ENCODE data around the gene PUS10.
A peak's percentile ranks its signal among the peaks of the same experiment; 100 is the strongest.
"Not testable (repeated sequence)": the region's sequence is repeated elsewhere in the genome, so short reads cannot be mapped to it uniquely, and the experiment has no call there.

The PUS10 gene

DNA sequence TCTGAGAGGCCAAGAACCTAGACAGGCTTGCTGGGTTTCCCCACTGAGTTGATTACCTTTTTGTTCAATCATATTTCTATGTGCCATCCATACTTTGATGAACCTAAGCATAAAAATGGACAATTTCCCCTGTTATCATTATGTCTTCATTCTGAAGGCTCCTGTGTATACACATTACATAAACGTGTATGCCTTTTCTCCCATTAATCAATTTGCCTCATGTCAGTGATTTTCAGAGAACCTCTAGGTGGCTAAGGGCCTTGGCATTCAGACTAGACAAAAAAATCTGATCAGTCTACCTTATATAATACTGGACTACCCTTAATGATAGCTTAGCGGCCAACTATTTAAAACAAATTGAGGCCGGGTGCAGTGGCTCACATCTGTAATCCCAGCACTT is 4.7 kb downstream of the PUS10 start:
- no peak for DNase-seq (ENCODE audit: low read depth in 2 of 2)

DNA sequence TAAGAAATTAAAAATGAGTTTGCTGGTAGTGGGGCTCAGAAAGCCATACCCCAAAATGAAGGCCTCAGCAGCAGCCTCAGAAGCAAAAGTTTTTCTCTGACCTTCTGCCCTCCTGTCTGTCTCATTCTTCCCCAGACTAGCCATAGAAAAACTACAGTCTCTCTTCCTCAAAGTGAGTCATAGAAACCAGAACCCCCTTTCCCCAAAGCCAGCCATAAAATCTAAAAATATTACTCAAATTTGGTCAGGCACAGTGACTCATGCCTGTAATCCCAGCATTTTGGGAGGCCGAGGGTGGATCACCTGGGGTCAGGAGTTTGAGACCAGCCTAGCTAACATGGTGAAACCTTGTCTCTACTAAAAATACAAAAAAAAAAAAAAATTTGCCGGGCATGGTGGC is 5.8 kb downstream of the PUS10 start:
- DNase-seq (ENCODE audit: low read depth in 2 of 2), result not testable (repeated sequence)

DNA sequence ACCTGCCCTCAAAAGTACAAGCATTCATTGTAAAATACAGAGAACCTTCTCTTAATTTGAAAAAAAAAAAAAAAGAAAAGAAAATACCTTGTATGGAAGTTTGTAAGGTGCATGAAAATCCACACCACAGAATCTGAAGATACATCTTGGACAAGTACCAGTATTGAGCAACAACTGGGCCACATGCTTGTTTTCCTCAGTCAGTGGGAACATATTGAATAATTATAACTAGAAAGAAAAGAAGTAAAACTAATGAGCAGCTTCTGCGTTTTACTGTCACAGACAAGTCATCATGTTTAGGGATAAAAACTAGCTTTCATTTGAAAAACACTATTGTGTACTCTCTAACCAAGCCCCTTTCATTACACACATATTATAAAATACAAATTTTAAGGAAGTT is 6.4 kb downstream of the PUS10 start:
- DNase-seq (ENCODE audit: low read depth in 2 of 2), result no peak

DNA sequence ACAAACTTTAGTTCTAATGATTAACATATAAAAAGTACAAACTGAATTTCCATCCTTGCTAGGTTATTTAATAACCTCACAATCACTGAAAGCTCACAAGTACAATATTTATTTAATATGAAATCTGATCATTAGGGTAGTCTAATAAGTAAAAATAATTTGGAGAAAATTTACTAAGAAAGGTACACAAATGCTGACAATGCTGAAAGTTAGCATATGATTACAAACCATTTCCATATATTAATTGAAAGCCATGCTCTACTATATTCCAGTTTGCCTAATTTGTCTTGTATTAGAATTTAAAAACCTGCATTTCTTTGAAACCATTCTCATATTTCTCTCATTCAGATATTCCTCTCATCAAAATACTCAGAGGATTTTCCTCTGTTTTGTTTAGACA is 8.7 kb downstream of the PUS10 start:
- DNase-seq (ENCODE audit: low read depth in 2 of 2), result no peak

DNA sequence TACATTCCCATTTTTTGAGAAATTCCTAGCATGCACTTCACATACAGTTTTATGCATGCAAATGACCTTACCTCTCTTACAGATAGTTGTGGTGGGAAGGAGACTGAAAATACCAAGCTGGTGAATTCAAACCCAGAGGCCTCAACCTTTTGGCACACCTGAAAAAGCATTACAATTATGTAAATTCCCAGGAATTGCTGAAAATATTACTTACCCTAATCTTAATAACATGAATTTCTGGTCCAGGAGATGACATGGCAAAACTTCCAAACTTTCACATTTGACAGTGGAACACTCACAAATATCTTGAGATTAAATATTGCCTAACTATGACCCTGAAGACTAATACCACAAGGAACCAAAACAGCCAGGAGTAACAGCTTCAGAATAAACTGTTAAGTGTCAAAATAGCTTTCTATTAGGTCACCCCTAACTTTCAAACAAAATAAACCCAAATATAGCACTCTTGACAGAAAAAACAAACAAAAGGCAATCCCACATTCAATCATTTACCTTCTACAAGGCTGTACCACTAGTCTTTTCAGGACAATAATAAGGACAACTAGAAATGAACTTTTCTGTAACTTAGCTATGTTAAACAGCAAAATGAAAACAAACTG is 11.5 kb downstream of the PUS10 start:
- DNase-seq (ENCODE audit: low read depth in 2 of 2), result no peak

DNA sequence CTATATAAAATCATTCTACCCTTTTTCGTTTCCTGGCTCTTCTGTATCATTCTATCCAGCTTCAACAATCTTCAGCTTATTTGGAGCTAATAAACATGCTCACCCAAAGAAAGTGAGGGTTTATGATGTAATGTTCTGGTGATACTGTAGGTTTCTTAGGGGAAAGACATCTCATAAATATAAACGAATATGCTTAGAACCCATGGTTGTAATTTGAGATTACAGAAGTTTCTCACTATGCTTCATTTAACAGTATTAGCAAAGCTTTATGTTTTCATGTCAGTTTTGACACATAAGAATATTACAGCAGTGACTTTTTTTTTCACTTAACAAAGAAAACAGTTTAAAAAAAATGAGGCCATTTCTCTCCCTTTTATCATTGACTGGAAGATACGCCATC is 12.3 kb downstream of the PUS10 start:
- no peak for DNase-seq (ENCODE audit: low read depth in 2 of 2)

DNA sequence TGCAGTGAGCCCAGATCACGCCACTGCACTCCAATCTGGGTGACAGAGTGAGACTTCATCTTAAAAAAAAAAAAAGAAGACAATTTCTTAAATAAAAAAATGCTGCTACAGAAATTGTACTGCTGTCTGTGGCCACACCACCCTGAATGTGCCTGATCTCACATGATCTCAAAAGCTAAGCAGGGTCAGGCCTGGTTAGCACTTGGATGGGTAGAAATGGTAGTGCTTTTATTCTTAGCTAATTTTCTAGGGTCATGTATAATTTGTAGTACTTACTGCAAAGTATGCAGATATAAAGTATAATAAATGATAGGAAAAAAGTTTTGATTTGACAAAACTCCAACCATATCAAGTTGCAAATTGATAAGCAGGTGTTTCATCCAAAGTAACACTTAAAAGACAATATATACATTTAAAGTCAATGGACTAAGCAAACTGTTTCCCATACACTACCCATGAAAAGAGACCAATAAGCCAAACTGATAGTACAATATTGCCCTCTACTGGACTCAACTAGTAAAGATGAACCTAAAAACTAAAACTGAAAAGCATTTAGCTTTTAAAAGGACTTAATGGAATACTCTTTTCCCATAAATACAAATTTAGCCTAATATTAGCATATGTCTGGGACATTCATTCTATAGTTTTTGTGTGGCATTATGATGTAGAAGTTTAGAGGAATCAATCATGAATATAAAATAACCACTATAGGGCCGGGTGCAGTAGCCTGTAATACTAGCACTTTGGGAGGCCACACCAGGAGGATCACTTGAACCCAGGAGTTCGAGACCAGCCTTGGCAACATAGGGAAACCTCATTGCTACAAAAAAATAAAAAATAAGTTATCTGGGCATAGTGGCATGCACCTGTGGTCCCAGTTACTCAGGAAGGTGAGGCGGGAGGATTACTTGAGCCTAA is 19.2 kb downstream of the PUS10 start:
- DNase-seq (ENCODE audit: low read depth in 2 of 2), result no peak

DNA sequence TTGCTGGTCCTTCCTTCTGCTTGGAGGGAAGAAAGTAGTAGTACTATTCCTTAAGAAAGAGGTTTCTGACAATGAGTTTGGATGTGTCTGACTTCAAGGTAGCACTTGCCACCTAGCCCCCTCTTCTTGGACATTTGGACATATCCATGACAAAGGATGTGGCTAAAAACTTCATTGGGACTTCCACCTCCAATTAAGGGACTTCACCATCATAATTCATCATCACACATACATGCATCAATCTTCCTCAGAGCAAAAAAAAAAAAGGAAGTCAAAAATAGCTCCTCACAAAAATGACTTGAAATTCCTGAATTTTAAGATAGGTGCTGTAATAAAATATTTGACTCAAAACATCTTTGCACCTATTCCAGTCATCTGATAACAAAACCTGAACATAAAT is 23.9 kb downstream of the PUS10 start:
- DNase-seq (ENCODE audit: low read depth in 2 of 2), result no peak

DNA sequence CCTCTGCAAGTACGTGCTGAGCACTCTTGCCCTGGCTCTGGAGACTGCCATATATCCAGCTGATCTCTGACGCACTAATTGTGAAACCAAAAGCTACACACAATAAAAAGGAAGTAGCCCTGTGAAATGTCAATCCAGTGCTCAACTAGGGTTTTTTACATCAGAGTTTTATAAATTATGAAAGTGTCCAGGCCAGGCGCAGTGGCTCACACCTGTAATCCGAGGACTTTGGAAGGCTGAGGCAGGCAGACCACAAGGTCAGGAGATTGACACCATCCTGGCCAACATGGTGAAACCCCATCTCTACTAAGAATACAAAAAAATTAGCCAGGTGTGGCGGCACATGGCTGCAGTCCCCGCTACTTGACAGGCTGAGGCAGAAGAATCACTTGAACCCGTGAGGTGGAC is 25.1 kb downstream of the PUS10 start:
- no peak for DNase-seq (ENCODE audit: low read depth in 2 of 2)

DNA sequence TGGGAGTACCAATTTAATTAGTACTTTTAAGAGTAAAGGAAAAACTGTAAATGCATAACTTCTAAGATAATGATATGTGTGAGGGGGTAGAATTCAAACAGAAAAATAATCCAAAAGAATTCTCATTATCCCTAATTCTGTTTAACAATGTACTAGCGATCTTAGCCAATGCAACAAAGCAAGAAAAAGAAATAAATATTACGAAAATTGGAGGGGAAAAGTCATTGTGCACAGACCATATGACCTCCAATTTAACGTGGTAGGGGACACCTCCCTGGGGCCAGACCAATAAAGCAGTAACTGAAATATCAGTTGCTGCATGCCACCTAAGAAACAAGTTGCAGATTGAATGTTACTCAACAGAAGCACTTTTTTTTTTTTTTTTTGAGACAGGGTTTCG is 26.4 kb downstream of the PUS10 start:
- no peak for DNase-seq (ENCODE audit: low read depth in 2 of 2)

DNA sequence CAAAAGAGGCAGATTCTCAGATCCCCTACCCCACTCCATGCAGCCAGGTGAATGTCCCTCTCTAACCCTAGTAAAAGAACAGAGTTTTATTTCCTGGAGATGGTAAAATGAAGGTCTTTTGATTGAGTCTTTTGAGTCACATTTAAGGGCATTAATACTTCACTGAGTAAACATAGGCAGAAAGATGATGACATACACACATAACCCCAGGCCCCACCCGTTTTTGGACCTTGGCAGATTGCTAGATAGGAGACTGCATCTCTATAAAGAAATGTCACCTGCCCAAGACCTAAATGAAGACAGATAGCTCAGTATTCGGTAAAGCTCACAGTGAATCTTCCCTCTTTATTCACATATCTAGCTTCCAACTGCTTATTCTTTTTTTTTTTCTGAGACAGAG is 28.8 kb downstream of the PUS10 start:
- DNase-seq (ENCODE audit: low read depth in 2 of 2), result no peak

DNA sequence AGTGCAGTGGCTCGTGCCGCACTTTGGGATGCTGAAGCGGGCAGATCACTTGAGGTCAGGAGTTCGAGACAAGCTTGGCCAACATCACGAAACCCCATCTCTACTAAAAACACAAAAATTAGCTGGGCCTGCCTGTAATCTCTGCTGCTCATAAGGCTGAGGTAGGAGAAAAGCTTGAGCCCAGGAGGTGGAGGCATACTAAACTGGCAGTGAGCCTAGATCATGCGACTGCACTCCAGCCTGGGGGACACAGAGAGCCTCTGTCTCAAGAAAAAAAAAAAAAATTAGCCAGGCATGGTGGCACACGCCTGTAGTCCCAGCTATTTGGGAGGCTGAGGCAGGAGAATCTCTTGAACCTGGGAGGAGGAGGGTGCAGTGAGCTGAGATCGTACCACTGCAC is 30.4 kb downstream of the PUS10 start:
- DNase-seq (ENCODE audit: low read depth in 2 of 2), result not testable (repeated sequence)

DNA sequence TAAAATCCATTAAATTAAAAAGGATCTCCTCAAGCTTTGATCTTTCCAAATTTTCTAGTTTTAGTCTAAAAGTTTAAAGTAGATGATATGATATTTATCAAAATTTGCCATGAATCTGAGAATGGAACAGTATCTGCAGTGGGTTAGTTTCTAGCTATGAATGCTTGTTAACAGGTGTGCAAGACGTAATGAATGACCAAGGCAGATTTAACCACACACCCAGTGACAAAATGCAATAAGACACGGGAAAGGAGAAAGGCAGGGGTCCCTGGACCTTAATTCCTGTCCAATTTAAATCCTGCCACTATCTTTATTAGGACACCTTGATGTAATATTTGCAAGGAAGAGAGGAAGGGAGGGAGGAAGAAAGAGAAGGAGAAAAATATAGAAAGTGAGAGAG is 31.0 kb downstream of the PUS10 start:
- DNase-seq (ENCODE audit: low read depth in 2 of 2), result no peak

DNA sequence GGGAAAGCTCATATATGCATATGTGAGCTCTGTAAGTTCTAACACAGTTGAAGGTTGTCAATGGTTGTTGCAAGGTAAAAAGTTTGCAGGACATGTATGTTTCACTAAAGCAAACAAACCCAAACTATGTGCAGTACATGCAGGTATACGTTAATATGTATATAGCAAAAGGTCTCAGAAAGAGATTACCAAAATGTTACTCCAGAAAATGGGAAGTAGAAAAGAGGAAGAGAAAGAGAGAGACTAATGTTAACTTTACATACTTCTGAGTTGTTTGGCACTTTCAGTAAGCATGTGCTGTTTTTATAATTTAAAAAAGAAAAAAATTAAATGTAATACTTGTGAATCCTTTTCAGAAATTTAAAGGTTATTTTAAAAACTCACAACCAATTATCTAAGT is 33.3 kb downstream of the PUS10 start:
- no peak for DNase-seq (ENCODE audit: low read depth in 2 of 2)

DNA sequence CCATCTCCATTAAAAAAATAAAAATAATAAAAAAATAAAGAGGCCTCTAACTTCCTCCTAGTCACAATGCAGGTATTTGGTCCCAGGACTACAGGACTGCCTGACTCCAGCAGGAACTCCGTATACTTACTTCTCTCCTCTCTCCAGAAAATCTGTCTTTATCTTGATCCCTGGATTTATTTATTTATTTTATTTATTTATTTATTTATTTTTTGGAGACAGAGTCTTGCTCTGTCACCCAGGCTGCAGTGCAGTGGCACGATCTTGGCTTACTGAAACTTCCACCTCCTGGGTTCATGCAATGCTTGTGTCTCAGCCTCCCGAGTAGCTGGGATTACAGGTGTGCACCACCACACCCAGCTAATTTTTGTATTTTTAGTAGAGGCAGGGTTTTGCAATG is 36.0 kb downstream of the PUS10 start:
- DNase-seq (ENCODE audit: low read depth in 2 of 2), result not testable (repeated sequence)

DNA sequence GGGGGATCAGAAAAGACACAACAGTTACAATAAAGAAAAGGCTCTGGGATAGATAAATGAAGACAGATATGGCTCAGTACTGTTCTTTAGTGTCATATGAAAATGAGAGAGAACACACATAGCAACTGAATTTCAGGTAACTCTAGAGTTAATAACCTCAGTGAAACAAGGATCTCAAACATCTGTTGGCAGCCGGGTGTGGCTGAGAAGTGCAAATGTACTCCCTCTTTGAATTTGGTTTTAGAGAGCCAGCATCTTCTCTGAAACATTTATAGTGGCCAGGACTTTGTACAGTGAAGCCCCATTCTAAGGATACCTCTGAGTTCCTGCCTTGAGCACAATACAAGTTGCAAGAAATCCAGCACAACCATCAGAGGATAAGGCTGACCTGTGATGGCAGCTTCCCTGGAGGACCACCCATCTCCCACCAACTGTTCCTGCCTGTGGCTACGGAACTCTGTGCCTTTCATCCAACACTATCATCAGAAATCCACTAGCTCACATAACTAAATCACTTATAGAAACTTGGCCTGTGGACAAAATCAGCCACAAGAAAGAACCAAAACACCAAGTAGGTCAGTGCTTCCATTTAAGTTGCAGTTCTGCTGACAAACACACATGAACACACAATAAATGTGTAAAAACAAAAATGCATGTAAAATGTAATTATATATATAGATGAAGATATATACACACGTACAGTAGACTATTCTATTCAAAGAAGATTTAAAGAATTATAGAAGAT is 37.8 kb downstream of the PUS10 start:
- no peak for DNase-seq (ENCODE audit: low read depth in 2 of 2)

DNA sequence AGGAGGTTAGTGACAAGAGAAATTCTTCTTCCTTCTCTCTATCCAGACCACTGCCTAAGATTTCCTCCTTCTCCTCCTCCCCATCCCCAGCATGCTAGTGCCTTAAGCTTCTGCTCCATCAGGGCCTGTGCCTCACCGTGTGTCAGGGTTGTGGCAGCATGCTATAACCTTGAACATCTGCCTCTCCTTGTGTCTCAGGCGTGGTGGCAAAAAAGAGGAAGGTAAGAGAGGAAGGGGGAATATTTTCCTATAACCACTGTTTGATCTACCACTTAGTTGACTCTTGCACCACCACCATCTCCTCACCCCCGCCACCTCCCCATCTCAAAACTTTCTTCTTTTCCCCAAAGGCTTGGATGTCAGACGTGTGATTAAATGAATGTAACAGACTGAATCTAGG is 38.8 kb downstream of the PUS10 start:
- no peak for DNase-seq (ENCODE audit: low read depth in 2 of 2)

DNA sequence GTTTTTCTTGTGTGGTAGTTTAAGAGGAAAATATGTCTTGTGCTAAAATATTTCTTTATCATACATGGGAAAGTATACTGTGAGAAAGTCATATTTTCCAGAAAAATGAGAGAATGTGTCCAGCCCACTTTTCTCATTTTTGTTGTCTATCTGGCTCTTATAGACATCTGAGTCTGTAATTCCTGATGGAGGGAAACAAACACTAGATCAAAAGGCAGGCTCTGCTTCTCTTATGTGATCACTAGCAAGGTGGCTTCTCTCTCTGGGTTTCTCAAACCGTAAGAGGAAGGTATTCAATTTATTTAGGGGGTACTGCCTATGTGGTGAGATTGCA is 40.5 kb downstream of the PUS10 start:
- no peak for DNase-seq (ENCODE audit: low read depth in 2 of 2)

DNA sequence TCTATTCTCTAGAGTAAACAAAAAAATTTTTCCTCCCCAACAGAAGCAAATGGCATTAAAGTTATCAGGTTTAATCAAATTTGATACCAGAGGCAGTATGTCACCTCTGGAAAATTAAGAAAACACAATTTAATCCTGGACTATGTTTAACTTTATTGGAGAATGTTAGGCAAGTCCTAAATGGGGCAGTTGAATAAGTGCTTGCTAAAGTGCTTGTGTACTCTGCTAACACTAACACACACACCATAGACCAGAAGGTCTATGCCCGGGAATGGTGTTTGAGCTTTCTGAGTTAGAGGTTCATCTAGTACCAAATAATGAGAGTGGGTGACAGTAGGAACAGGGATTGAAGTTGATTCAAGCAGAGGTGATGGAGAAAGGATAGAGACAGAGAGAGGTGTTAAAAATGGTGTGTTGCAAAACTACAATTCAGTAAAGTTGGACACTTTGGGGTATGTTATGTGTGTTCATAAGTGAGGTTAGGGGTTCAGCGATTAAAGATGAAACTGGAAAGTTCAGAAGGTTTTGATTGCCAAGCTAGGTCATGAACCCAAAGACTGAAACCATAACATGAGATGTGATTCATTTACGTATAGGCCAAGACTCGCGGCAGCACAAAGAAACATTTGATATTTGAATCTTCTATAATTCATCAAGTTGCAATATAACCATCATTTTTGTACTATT is 41.0 kb downstream of the PUS10 start:
- DNase-seq (ENCODE audit: low read depth in 2 of 2), result peak in 1 of 2 donors; percentile 11

DNA sequence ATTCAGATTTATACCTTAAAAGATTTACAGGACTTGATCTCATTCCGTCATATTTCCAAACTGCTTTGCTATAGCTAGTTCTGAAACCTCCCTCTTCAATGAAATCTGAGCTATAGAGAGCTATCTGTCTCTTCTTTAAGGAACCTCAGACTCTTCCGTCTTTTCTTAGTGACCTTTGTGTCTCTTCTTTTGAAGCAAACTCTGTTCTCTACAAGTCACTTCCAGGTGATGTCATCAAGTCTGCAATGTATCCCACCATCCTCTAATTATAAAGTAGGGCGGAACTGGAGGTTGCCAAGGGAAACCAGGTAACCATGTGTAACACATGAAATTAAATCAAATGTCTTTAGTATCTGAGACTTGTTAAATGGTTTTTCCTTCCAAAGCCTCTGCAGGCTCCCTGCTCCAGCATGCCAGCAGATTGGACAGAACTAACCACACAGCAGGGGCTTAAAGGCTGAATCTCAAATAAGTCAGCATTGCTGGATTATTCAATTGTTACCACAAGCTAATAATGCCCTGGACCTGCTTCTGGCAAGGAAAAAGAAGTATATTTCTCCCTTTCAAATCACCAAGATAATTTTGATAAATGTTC is 41.7 kb downstream of the PUS10 start:
- DNase-seq (ENCODE audit: low read depth in 2 of 2), result no peak

DNA sequence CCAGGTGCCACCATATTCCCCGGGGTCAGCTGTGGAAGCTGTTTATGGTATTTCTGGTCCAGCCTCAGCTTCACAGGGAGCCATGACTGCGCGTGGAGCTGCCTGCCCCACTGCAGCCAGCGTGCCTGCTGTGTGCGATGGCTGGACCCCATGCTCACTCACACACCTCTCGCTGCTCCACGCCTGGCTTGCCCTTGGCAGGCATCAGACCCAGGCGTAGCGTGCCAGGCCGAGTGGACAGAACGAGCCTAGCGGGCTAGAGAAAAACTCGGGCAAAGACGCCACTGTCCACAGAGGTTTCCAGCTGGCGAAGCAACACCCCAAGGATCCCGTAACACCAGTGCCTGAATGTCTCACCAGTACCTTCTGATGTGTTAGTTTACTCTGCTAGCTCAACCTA is 43.4 kb downstream of the PUS10 start:
- no peak for DNase-seq (ENCODE audit: low read depth in 2 of 2)

DNA sequence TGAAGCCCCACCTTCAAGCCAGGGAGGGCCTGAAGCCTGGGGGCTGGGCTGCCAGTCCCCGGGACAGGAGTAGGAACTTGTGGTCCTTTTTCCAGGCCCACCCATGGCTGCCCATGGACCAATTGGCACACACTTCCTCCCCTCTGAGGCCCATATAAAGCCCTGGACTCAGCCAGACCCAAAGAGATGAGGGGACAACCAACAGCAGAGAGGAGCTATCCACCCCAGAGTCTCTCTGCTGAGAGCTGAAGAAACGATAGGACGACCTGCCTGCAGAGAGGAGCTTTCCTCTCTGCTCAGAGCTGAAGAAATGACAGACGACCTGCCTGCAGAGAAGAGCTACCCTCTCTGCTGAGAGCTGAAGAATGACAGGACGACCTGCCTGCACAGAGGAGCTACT is 44.4 kb downstream of the PUS10 start:
- DNase-seq (ENCODE audit: low read depth in 2 of 2), result no peak

All from activated CD4-positive, alpha-beta T cell treated with anti-CD3 and anti-CD28 coated beads for 24 hours (primary cell).